NCI-H2227 treated with DMSO at 0.1 percent for 48 hours (cell line): ENCODE results near the gene COQ8A.

Source experiments
- DNase-seq: peaks from one replicate; lab custom pipeline; 2025; lab: John Stamatoyannopoulos, UW

COQ8A gene

DNA sequence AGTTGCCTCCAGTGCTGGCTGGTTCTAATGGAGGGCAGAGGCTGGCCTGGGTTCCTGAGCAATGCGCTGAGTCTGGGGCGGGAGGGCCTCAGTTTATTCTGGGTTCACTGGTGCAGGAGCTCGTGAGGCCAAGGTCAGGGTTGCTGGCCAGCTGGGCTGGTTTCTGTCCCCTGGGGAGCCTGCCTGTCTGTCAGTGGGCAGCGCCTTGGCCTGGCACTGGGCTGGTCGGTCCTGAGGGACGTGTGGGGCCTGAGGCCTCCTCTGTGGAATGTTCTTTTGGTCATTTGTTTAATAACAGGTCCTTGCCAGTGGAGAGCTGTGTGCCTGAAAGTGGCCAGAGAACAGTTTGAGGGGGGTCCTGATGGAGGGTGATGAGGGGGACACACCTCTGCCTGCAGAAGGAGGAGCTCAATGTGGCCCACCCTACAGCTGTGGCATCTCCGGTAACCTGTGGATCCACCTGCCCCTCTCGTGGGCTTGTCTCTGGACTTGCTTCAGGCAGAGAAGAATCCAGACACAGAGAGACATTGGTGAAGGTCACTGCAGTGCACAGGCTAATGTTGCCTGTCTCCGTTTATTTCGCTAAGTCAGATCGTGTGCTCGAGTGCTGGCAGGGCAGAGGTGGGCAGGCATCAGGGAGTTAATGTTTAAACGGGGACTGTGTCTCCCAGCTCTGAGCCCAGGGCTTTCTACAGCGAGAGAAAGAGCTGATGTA lies 34.6 kb downstream of the COQ8A start:
- no peak for DNase-seq

DNA sequence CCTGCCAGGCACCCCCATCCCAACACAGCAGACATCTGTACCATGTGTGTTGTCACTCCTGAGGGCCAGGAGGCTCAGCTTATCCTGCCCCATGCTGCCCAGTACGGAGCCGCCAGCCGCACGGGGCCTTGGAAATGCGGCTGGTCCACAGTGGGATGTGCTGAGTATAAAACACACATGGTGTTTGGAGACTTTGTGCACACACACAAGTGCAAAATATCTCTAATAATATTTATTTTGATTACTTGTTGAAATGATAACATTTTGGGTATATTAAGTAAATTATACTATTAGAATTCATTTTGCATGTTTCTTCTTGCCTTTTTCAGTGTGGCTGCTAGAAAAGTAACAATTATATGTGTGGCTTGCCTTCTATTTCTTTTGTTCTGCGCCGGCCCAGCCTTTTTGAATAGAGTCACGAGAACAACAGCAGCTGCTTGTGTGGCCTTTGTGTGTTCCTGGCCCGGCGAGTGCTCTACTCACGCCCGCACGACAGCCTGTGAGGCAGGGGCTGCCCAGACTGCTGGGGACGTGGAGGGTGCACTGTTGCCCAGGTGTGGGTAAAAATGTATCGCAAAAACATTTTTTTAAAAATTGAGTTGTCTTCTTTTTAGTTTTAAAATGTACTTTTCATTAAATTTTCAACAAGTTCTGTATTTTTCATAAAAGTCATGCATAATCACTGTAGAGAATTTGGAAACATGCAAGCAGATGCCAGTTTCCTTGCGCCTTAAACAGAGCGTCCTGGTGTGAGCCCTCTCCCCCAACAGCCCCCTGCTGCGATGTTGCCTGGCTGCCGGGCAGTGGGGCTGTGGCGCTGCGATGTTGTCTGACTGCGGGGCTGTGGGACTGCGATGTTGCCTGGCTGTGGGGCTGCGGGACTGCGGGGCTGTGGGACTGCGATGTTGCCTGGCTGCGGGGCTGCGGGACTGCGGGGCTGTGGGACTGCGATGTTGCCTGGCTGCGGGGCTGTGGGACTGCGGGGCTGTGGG lies 35.5 kb downstream of the COQ8A start:
- DNase-seq, result peak; percentile 32

- no peak for DNase-seq
Observed at GRCh38 chr1:226976276-226976977, 36.3 kb downstream of the COQ8A start.

DNA sequence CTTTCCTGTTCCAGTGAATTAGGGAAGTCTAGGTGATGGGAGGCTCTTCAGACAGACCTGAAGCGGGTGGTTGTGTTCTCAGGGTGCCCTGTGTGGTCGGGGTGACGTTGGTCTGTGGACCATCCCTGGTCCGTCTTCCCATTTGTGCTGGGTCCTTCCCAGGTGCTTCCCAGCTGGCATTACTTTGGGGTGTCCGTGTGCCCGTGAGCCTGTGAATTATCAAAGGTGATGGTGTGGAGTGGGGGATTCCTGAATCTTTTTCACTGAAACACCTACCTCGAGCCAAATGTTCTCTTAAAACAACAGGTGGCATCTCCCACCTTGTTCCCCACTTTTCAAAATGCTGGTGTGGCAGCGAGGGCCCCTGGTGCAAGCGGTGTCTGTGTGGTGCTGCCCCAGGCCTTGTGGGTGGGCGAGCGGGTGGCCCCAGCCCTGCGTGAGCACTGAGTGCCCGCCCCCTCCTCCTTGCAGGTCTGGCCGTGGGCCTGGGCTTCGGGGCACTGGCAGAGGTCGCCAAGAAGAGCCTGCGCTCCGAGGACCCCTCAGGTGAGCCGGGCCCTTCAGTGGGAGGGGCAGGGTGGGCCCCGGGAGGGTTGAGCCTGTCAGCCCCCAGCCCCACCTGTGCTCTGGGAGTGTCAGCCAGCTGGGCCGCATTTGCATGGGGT lies 37.0 kb downstream of the COQ8A start:
- no peak for DNase-seq

DNA sequence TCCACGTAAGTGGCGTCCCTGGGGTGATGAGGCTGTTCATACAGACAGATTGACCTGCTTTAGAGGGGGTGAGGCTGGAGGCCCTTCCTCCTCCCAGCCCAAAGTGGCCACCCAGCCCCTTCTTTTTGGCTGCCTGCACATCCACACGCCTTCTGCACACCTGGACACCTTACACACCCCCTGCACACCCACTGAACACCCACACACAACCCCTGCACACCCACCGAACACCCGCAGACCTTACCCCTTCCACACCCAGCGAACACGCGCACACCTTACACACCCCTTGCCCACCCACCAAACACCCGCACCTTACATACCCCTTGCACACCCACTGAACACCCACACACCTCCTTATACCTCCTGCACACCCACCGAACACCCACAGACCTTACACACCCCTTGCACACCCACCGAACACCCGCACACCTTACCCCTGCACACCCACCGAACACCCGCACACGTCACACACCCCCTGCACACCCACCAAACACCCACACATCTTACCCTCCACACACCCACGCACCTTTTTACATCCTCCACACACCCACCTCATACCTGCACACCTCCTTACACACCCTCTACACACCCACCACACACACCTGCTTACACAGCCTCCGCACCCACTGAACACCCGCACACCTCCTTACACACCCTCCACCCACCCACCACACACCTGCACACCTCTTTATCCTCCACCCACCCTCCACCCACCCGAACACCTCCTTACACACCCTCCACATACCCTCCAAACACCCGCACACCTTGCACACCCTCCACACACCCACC lies 37.7 kb downstream of the COQ8A start:
- DNase-seq, result no peak

DNA sequence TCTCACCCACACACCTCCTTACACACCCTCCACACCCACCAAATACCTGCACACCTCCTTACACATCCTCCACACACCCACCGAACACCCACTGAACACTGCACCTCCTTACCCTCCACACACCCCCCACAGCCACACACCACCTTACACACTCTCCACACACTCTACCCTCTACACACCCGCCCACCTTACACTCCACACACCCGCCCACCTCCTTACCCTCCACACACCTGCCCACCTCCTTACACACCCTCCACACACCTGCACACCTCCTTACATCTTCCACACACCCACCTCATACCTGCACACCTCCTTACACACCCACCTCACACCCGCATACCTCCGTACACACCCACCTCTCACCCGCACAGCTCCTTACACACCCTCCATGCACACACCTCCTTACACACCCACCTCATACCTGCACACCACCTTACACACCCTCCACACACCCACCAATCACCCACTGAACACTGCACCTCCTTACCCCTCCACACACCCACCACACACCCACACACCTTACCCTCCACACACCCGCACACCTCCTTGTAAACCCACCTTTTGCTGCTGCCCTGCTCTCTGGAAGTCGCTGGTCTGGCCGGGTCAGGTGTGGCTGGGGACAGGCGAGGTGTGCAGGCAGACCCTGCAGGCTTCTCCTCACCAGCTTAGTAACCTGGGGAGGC lies 38.5 kb downstream of the COQ8A start:
- DNase-seq, result no peak

- no peak for DNase-seq
Observed at GRCh38 chr1:226979115-226979516, 39.0 kb downstream of the COQ8A start.

DNA sequence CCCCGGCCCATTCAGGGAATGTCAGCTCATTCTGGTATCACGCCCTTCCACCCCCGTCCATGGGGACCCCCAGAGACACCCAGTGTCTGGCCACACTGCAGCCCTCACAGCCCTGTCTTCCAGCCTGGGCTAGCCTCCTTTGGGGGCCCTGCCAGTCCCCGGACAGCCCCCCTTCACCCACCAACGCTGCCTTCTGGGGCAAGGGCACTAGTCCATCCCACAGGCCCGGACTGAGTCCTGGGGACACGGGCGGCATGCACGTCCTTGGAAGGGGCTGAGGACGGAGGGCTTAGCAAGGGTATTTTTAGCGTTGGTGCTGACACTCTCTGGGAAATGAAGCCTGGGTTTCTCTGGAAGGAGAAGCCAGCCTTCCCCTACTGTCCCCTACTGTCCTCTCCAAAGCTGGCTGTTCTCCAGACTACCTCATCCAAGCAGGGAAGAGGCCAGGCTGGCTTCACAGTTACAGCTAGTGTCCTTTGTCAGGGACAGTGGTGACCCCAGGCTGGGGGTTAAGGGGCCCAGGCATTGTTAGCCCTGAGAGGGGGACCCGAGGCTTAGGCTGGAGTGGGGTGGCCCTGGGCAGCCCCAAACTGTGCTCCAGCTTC lies 39.5 kb downstream of the COQ8A start:
- no peak for DNase-seq

GRCh38 chr1:226980122-226980560 lies 40.0 kb downstream of the COQ8A start:
- no peak for DNase-seq

DNA sequence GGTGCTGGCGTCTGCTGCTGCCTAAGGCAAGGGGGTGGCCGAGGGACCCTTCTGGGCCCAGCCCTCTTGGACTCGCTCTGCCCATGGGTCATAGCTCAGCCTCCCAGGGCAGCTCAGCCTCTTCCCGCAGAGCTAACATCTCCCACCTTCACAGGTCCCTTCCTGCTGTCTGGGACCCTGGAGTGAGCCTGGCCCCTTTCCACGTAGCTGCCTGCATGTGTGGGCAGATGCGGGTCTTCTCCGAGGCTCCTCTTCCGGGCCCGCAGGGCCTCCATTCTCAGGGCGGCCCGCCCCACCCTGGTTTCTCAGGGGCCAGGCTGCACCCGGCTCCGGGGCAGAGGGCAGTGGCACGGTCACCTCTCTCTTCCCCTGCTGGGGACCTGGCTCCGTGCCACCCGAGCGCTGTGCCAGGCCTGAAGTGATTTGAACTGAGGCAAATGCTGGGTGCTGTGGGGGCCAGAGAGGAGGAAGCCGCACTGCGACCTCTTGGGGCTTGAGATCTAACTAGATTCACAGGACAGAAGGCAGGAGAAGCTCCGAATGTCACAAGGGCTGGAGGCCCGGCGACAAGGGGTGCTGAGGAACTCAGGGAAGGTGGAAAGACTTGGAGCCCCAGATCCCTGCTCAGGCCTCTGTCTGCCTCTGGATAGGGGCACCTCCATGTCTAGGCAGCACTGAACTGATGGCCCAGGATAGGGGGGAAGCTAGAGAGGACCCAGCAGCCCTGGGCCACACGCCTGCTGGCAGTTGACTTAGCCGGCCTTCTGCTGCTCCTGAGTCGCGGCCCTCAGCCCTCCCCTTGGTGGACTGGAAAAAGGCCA lies 40.7 kb downstream of the COQ8A start:
- DNase-seq, result no peak

DNA sequence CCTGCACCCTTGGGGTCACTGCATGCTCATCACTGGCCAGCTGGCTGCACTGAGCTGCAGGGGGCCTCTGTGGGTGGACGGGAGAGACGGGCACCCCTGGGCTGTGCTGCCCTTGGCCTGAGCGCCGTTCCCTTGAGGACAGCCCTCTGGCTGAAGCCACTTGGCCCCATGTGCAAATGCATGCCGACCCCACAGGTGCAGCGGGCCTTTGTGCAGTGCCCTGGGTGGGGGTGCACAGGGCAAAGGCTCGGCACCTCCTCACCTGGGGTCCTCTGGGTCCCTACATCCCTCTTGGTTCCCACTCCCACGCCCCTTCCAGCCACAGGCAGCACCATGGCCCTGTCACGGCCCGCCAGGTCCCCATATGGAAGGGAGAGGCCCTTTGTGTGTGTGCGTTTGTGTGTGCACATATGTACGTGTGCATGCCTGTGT lies 41.3 kb downstream of the COQ8A start:
- no peak for DNase-seq

DNA sequence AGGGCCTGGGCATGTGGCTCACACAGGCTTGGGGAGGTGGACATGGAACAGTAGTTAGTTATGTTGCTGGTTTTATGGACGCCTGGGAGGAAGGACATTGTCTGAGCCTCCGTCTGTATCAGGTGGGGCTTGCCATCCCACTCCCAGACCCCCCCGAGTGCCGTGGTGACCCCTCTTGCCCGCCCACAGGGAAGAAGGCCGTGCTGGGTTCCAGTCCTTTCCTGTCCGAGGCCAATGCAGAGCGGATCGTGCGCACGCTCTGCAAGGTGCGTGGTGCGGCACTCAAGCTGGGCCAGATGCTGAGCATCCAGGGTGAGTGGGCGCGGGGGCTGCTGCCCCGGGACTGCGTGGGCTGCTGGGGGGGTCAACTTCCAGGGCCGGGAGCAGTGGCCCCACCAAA lies 41.7 kb downstream of the COQ8A start:
- DNase-seq, result no peak

GRCh38 chr1:226982451-226983177 lies 42.5 kb downstream of the COQ8A start:
- no peak for DNase-seq

DNA sequence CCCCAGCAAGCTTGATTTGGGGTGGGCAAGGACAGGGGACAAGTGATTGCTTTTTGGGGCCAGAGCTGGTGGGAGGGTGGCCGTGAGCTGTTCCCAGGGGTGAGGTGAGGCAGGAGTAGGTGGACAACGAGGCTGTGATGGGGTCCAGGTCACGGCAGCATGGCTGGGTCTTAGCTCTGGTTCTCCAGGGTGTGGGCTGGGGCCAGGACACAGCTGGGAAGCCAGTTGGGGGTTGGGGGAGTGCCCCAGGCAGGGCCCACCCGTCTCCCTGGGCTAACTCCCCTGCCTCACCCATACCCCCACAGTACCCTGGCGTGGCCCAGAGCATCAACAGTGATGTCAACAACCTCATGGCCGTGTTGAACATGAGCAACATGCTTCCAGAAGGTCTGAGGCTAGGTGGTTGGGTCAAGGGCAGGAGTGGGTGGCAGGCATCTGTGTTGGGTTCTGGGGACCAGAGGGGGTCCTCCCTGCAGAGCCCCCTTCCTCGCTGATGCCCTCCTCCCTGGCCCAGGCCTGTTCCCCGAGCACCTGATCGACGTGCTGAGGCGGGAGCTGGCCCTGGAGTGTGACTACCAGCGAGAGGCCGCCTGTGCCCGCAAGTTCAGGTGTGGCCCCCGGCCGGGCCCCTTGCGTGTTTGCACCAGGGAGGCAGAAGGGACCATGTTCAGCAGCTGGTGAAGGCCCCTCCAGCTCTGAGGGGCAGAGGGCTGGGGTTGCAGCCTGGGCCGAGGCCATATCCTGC lies 43.3 kb downstream of the COQ8A start:
- no peak for DNase-seq

DNA sequence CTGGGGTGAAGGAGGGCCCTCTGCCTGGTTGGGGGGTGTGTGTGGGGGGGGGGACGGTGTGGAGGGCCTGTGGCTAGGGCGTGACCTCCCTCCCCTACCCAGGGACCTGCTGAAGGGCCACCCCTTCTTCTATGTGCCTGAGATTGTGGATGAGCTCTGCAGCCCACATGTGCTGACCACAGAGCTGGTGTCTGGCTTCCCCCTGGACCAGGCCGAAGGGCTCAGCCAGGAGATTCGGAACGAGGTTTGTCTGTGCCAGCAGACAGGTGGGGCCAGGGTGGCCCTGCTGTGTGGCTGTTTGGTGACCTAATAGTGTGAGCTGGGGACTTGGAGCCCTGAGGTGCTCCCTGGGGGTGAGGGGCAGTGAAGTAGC lies 43.9 kb downstream of the COQ8A start:
- DNase-seq, result no peak

DNA sequence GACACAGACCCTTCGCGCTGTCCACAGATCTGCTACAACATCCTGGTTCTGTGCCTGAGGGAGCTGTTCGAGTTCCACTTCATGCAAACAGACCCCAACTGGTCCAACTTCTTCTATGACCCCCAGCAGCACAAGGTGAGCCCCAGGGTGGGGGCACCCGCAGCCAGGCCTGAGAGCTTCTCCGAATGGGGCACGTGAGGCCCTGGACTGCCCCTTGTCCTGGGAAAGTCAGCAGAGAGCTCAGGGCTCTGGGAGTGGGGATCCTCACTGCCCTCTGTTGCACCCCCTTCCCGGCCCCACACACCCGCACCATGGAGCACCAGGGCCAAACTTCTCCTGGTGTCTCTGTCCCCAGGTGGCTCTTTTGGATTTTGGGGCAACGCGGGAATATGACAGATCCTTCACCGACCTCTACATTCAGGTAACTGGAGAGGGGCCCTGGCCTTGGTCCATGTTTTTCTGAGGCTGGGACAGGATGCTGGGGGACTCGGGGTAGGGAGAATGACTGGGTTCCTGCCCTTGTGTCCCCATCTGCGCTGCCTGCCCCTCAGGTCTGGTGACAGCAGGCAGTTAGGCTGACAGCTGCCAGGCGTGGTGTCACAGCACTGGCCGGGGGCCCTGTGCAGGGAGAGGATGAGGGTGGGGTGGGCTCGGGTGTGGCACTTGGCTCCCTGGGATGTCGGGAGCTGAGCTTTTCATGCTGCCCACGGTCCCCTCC lies 44.6 kb downstream of the COQ8A start:
- no peak for DNase-seq

DNA sequence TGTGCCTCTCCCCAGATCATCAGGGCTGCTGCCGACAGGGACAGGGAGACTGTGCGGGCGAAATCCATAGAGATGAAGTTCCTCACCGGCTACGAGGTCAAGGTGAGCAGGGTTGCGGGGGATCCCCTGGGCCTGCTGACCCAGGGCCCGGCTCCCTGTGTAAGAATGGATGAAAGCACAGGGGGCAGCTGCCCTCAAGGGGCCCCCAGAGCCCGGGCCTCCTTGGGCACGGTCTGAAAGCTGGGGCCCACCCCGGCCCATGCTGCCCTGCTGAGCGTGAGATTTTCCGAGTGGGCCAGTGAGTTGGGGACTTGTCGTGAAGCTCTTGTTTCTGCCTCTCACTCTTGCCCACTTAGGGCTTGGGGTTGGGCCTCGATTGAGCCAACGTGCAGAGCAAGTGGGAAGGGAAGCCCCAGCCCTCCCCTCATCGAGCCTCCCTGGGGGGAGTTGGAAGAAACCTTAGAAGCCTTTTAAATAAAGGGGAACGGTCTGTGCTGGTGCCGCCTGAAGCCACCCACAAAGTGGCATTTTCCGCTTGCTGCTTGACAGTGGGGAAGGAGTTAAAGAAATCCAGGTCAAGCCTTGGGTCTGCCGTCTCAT lies 45.2 kb downstream of the COQ8A start:
- DNase-seq, result no peak
